HepG2 (cell line): Measurements from ENCODE around the gene RAD9A. TPM values are rescaled to one million over a fixed set of nuclear protein-coding genes. Genes with fewer than 3 reads are reported as not detected.

ENCODE experiments used
- CC2D1A ChIP-seq: sonication (generic); formaldehyde crosslinking; IDR thresholded peaks from 2 replicates; pipeline ENCODE4 v1.8.1; 2023; ENCODE audit warnings: mild to moderate bottlenecking, missing genetic modification reagents
- EED ChIP-seq: sonication (generic); formaldehyde crosslinking; IDR thresholded peaks from 2 replicates; pipeline ENCODE4 v1.5.0; 2020; ENCODE audit warnings: mild to moderate bottlenecking, missing genetic modification reagents
- FLYWCH1 ChIP-seq: sonication (generic); formaldehyde crosslinking; IDR thresholded peaks from 2 replicates; pipeline ENCODE4 v1.8.1; 2023; ENCODE audit warnings: mild to moderate bottlenecking, missing genetic modification reagents
- HDAC6 ChIP-seq: fragments of 200-600 bp; sonication (generic); IDR thresholded peaks from 2 replicates; pipeline ENCODE4 v1.7.0; 2017; ENCODE audit warnings: mild to moderate bottlenecking, antibody characterized with exemption, low read length, low read depth
- ISX ChIP-seq: sonication (generic); formaldehyde crosslinking; conservative IDR thresholded peaks from 2 replicates; pipeline ENCODE4 v1.5.0; 2020; ENCODE audit warnings: missing genetic modification reagents
- KDM2A ChIP-seq: sonication (generic); formaldehyde crosslinking; IDR thresholded peaks from 2 replicates; pipeline ENCODE4 v1.4.0; 2020; ENCODE audit warnings: low read depth, missing genetic modification reagents, borderline replicate concordance
- KMT2B ChIP-seq: IDR thresholded peaks from 2 replicates; pipeline ENCODE4 v1.6.1; 2016; ENCODE audit warnings: missing genetic modification reagents, missing compliant biosample characterization
- NAIF1 ChIP-seq: sonication (generic); formaldehyde crosslinking; IDR thresholded peaks from 2 replicates; pipeline ENCODE4 v1.5.0; 2020; ENCODE audit warnings: mild to moderate bottlenecking, missing genetic modification reagents, borderline replicate concordance
- NFKBIZ ChIP-seq: IDR thresholded peaks from 2 replicates; pipeline ENCODE4 v1.6.1; 2018; ENCODE audit warnings: missing genetic modification reagents, missing compliant biosample characterization
- NR2F2 ChIP-seq: IDR thresholded peaks from 2 replicates; pipeline ENCODE4 v1.6.1; 2012; ENCODE audit warnings: low read depth, inconsistent platforms, borderline replicate concordance
- PITX1 ChIP-seq: sonication (generic); formaldehyde crosslinking; IDR thresholded peaks from 2 replicates; pipeline ENCODE4 v1.5.1; 2020; ENCODE audit warnings: mild to moderate bottlenecking, missing genetic modification reagents
- RELA ChIP-seq: sonication (generic); formaldehyde crosslinking; IDR thresholded peaks from 2 replicates; pipeline ENCODE4 v1.4.0; 2020; ENCODE audit warnings: missing genetic modification reagents
- RXRA ChIP-seq: sonication (generic); formaldehyde crosslinking; IDR thresholded peaks from 2 replicates; pipeline ENCODE4 v1.5.1; 2020; ENCODE audit warnings: missing genetic modification reagents
- SAP130 ChIP-seq: IDR thresholded peaks from 2 replicates; pipeline ENCODE4 v1.6.1; 2016; ENCODE audit warnings: low read depth
- SNAPC2 ChIP-seq: sonication (generic); formaldehyde crosslinking; IDR thresholded peaks from 2 replicates; pipeline ENCODE4 v1.8.1; 2022; ENCODE audit warnings: mild to moderate bottlenecking, missing genetic modification reagents
- ZBTB3 ChIP-seq: sonication (generic); formaldehyde crosslinking; IDR thresholded peaks from 2 replicates; pipeline ENCODE4 v1.4.0; 2020; ENCODE audit warnings: low read depth, mild to moderate bottlenecking, moderate library complexity, missing genetic modification reagents, borderline replicate concordance
- ZNF326 ChIP-seq: sonication (generic); formaldehyde crosslinking; IDR thresholded peaks from 2 replicates; pipeline ENCODE4 v1.4.0; 2020; ENCODE audit warnings: missing genetic modification reagents, borderline replicate concordance
- ZNF615 ChIP-seq: sonication (generic); formaldehyde crosslinking; IDR thresholded peaks from 2 replicates; pipeline ENCODE4 v1.5.0; 2020; ENCODE audit warnings: mild to moderate bottlenecking, missing genetic modification reagents, borderline replicate concordance
- ZNF749 ChIP-seq: sonication (generic); formaldehyde crosslinking; IDR thresholded peaks from 2 replicates; pipeline ENCODE4 v1.8.0; 2022; ENCODE audit warnings: mild to moderate bottlenecking, missing genetic modification reagents, moderate library complexity, borderline replicate concordance
- ZNF790 ChIP-seq: sonication (generic); formaldehyde crosslinking; IDR thresholded peaks from 2 replicates; pipeline ENCODE4 v1.8.0; 2022; ENCODE audit warnings: missing genetic modification reagents, mild to moderate bottlenecking, borderline replicate concordance
- ZSCAN21 ChIP-seq: sonication (generic); formaldehyde crosslinking; IDR thresholded peaks from 2 replicates; pipeline ENCODE4 v1.8.0; 2022; ENCODE audit warnings: mild to moderate bottlenecking, missing genetic modification reagents, moderate library complexity, borderline replicate concordance
- polyA plus RNA-seq, 8 experiments: library from polyadenylated mRNA; depleted of rRNA in 3 of 8; stranded (reverse) in 7 of 8; unstranded in 1 of 8; fragments of >200 nt; fragmentation: Illumina TruSeq in 4 of 8; extraction: Trizol in 4 of 8; gene quantifications; 2 replicates each; pipeline versions ENCODE4 v1.2.1 to v1.2.3, GENCODE V29; 2011 to 2016; ENCODE audit warnings: low read depth in 4 of 8, missing spikeins in 1 of 8, mixed read lengths in 1 of 8; ENCODE audit not compliant: insufficient read depth in 1 of 8
- total RNA-seq, 5 experiments: library from RNA; depleted of rRNA; stranded (reverse); fragments of >200 nt; fragmentation: Illumina TruSeq; extraction: Trizol; gene quantifications; 2 replicates each; pipeline ENCODE4 v1.2.3, GENCODE V29; 2016; ENCODE audit warnings: low read depth in 1 of 5
- TF ChIP-seq, protein P1 (sequence below), 2 experiments: sonication (generic) in 1 of 2; formaldehyde crosslinking in 1 of 2; IDR thresholded peaks; 2 replicates each; pipeline versions ENCODE4 v1.4.0 to v1.6.1; 2016 to 2020; ENCODE audit warnings: borderline replicate concordance in 1 of 2, low read depth in 1 of 2, mild to moderate bottlenecking in 1 of 2, missing genetic modification reagents in 1 of 2
- TF ChIP-seq, protein P2 (sequence below): sonication (generic); formaldehyde crosslinking; IDR thresholded peaks from 2 replicates; pipeline ENCODE4 v1.4.0; 2020; ENCODE audit warnings: missing genetic modification reagents
- TF ChIP-seq, protein P3 (sequence below): sonication (generic); formaldehyde crosslinking; conservative IDR thresholded peaks from 2 replicates; pipeline ENCODE4 v1.5.0; 2020; ENCODE audit warnings: missing genetic modification reagents

Gene RAD9A
- total and polyA plus RNA-seq, 2 of the 13 experiments (the other 11 are each of a cell fraction or from before 2014, with no cell fraction given), result 10.1 to 15.7 TPM

DNA sequence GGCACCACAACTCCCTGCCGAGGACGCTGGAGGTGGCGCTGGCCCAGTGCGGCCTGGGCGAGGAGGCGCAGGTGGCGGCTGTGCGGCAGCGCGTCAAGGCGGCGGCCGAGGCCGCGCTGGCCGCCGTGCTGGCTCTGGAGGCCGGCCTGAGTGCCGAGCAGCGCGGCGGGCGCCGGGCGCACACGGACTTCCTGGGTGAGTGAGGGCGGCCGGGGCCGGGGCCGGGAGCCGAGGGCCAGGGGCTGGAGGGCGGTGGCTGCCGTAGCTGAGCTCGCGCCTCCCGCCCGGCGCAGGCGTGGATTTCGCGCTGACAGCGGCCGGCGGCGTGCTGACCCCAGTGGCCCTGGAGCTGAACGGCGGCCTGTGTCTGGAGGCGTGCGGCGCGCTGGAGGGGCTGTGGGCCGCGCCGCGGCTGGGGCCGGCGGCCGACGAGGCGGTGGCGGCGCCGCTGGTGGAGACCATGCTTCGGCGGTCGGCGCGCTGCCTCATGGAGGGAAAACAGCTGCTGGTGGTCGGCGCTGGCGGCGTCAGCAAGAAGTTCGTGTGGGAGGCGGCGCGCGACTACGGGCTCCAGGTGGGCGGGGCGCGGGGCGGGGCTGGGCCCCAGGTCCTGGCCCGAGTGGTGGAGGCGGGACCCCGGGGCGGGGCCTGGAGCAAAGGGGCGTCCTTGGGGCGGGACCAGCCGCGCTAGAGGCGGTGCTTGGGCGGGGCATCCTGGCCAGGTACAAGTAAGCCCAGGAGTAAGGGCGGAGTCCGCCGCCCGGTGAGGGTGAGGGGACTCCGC is 29.1 kb downstream of the RAD9A start (continued):
- TF ChIP-seq, protein P1, sequence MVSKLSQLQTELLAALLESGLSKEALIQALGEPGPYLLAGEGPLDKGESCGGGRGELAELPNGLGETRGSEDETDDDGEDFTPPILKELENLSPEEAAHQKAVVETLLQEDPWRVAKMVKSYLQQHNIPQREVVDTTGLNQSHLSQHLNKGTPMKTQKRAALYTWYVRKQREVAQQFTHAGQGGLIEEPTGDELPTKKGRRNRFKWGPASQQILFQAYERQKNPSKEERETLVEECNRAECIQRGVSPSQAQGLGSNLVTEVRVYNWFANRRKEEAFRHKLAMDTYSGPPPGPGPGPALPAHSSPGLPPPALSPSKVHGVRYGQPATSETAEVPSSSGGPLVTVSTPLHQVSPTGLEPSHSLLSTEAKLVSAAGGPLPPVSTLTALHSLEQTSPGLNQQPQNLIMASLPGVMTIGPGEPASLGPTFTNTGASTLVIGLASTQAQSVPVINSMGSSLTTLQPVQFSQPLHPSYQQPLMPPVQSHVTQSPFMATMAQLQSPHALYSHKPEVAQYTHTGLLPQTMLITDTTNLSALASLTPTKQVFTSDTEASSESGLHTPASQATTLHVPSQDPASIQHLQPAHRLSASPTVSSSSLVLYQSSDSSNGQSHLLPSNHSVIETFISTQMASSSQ (IDR thresholded peaks at IDR 0.05; ENCODE audit: low read depth), result no peak
- TF ChIP-seq, protein P1 (CRISPR knock-in tag; IDR thresholded peaks at IDR 0.05; ENCODE audit: borderline replicate concordance), result no peak; the same call in 1 of the 2 replicates
- TF ChIP-seq KMT2B (CRISPR knock-in tag), result no peak
- no peak for TF ChIP-seq HDAC6
- no peak for TF ChIP-seq KDM2A
- TF ChIP-seq, protein P2, sequence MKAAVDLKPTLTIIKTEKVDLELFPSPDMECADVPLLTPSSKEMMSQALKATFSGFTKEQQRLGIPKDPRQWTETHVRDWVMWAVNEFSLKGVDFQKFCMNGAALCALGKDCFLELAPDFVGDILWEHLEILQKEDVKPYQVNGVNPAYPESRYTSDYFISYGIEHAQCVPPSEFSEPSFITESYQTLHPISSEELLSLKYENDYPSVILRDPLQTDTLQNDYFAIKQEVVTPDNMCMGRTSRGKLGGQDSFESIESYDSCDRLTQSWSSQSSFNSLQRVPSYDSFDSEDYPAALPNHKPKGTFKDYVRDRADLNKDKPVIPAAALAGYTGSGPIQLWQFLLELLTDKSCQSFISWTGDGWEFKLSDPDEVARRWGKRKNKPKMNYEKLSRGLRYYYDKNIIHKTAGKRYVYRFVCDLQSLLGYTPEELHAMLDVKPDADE (CRISPR knock-in tag), result no peak
- no peak for TF ChIP-seq NAIF1 (CRISPR knock-in tag)
- no peak for TF ChIP-seq RXRA (CRISPR knock-in tag)
- no peak for TF ChIP-seq ZNF749 (CRISPR knock-in tag)
- 0 out of 2 replicates have a peak, but pooled peaks have one; percentile 19 for TF ChIP-seq FLYWCH1
- TF ChIP-seq SNAPC2 (CRISPR knock-in tag), result no peak
- TF ChIP-seq PITX1 (CRISPR knock-in tag), result no peak
- no peak for TF ChIP-seq ZBTB3 (CRISPR knock-in tag)
- TF ChIP-seq ZSCAN21 (CRISPR knock-in tag), result 0 out of 2 replicates have a peak, but pooled peaks have one; percentile 57
- no peak for TF ChIP-seq CC2D1A (CRISPR knock-in tag)
- no peak for TF ChIP-seq RELA (CRISPR knock-in tag)
- TF ChIP-seq NR2F2, result no peak
- TF ChIP-seq ISX (CRISPR knock-in tag), result no peak
- TF ChIP-seq NFKBIZ, result no peak
- peak; percentile 64; the same call in 1 of the 2 replicates for TF ChIP-seq SAP130
- no peak for TF ChIP-seq EED
- no peak for TF ChIP-seq ZNF615 (CRISPR knock-in tag)
- TF ChIP-seq ZNF326 (CRISPR knock-in tag), result no peak
- TF ChIP-seq ZNF790 (CRISPR knock-in tag), result no peak
- TF ChIP-seq, protein P3, sequence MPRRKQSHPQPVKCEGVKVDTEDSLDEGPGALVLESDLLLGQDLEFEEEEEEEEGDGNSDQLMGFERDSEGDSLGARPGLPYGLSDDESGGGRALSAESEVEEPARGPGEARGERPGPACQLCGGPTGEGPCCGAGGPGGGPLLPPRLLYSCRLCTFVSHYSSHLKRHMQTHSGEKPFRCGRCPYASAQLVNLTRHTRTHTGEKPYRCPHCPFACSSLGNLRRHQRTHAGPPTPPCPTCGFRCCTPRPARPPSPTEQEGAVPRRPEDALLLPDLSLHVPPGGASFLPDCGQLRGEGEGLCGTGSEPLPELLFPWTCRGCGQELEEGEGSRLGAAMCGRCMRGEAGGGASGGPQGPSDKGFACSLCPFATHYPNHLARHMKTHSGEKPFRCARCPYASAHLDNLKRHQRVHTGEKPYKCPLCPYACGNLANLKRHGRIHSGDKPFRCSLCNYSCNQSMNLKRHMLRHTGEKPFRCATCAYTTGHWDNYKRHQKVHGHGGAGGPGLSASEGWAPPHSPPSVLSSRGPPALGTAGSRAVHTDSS (CRISPR knock-in tag), result no peak
